KG1 (cell line): ENCODE data around the gene IQCF5.
"Not testable (repeated sequence)": the region's sequence is repeated elsewhere in the genome, so short reads cannot be mapped to it uniquely, and the experiment has no call there.

Experiments
- DNase-seq: peaks from one replicate; lab custom pipeline; 2025; lab: John Stamatoyannopoulos, UW

Gene IQCF5

DNA sequence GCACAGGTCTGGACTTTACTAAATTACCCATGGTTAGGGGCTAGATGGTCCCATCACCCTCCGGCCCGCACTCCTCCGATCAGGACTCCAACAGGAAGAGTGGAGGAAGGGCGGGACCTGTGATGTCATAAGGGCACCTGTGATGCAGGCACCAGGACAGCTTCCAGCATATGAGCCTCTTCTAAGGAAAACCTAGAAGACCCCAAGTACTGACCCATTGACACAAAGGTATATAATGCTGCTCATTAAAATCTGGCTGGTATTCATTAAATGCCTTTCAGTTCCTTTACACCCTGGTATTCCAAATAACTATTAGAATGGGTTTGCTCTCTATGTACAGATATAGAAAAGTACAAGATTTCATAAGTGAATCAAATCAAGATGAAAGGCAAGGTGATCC lies at the start of gene IQCF5:
IQCF5 (minus strand) TSS at position 101 of the 400 bp plus-strand sequence; CDS start at position 31, 70 bp downstream.
- DNase-seq: no peak

DNA sequence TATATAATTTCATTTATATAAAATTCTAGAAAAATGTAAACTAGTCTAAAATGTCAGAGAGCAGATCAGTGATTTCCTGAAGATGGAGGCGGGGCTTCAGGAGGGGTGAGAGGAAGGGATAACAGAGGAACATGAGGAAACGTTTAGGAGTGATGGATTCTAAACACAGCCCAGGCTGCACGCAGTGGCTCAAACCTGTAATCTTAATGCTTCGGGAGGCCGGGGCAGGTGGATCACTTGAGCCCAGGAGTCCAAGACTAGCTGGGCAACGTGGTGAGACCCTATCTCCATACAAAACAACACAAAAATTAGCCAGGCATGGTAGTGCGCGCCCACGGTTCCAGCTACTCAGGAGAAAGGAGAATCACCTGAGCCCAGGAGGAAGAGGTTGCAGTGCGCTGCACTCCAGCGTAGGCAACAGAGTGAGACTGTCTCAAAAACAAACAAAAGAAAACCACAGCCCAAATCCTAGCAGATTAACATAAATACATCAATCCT lies 45.7 kb upstream of the IQCF5 start:
- DNase-seq: no peak

DNA sequence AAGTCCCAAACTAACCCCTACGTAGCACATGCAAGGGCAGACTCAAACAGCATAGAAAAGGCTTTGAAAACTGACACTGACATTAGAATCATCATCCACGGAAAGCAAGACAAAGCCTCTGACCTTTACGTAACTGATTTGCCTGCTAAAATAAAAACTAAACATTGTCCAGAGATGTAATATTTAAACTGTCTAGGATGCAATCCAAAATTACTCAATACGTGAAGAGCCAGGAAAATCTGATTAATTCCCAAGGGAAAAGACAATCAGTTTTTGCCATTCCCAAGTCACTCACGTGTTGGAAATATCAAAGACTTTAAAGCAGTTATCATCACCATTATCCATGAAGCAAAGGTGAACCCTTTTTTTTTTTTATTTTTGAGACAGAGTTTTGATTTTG lies 41.0 kb upstream of the IQCF5 start:
- DNase-seq: no peak

DNA sequence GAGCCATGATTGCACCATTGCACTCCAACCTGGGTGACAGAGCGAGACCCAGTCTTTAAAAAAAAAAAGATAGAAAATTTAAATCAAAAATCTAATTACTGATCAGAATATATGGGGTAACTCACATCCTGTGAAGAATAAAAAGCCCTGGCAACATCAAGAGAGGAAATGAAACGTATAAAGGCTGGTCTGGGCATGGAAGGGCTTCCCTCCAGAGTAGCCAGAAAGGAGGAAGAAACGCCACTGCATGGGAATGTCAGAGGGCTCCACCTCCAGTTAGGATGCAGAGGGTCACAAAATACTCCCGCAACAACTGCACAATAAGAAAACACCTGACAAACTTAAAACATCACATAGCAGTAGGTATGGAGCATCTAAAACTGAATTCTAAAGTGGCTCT lies 32.6 kb upstream of the IQCF5 start:
- DNase-seq: no peak

DNA sequence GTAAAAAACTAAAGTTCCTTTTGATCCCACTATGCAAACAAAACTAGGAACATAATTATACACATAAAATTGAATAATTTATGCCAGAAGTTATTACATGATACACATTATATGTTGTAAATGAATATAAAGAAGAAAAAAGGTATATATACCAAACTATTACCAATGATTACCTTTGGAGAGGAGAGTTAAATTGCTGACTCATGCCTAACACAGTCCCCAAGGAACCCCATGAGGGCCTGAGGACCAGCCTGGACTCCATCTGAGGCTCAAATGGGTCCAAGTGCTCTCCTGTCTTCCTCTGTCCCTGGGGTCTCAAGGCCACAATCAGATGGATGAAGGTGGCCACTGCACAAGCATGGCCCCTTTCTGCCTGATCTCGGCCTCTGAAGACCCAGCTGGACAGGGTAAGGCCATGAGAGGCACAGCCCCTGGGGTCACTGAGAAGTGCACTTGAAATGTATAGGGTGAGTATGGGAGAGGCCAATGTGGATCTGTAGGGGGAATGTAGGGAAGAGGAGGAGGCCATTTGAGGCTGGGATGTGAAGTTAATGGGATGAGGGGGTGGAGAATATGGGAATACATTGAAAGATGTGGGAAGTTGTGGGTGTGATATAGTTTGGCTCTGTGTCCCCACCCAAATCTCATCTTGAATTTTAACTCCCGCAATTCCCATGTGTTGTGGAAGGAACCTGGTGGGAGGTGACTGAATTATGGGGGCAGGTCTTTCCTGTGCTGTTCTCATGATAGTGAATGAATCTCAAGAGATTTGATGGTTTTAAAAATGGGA lies 28.8 kb upstream of the IQCF5 start:
- no peak for DNase-seq

DNA sequence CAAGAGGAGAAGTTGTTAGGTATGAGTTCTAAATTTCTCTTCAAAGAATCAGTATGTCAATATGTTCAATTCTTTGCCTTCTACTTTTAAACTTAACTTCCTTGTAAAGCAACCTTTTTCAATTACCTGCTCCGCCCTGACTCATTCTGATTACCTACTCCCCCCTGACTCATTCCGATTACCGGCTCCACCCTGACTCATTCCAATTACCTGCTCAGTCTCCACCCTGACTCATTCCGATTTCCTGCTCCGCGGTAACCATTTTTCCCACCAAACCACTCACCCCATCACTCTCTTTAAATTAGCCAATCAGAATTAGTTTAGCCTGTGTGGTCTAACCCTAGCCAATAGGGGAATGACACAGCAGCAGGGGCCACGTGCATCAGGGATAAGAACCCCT lies 27.0 kb upstream of the IQCF5 start:
- not testable (repeated sequence) for DNase-seq

DNA sequence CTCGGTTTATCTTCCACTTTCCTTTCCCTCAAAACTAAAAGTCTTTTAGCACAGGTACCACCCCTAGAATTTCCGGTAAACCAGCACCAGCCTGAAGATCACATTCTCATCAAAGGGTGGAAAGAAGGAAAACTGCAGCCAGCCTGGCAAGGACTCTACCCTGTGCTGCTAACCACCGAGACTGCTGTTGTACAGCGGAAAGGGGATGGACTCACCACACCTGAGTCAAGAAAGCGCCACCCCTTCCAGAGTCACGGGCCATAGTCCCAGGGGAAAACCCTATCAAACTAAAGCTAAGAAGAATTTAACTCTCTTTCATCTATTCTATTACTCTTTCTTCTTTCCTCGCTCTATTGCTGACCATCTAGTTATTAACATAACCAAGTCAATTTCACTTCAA lies 24.6 kb upstream of the IQCF5 start:
- DNase-seq: not testable (repeated sequence)

DNA sequence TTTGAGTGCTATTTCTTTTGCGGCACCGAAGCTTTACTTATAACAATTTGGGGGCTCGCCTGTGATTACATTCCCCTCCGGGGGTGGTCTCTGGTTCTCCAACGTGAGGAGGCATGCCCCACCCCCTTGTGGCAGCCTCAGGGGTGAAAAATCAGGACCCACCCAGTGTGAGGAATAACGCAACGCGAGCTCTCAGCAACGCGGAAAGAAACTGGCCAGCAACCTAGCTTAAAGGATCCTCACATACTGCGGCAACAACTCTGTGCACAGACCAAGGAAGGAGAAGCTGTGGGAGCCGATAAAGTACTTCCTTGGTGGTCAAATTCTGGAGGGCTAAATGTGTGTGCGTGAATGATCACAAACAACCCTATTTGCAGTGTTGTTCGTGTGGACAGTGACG lies 22.0 kb upstream of the IQCF5 start:
- DNase-seq: no peak

DNA sequence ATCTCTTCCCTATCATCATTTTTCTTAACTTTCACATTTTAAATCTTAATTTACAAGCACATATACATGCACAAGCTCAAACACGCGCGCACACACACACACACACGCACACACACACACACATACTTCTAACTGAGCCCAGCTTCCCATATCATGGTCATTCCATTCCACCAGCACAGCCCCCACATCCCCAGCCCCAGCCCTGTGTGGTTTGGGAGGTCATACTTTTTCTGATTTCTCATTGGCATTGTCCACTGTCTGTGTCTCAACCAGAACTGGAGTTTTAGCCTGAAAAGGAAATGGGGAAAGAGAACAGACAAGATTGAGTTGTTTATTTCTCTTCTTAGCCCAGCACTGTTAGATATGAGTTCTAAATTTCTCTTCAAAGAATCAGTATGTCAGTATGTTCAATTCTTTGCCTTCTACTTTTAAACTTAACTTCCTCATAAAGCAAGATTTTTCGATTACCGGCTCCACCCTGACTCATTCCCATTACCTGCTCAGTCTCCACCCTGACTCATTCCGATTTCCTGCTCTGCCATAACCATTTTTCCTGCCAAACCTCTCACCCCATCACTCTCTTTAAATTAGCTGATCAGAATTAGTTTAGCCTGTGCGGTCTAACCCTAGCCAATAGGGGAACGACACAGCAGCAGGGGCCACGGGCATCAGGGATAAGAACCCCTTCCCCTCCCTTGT lies 21.4 kb upstream of the IQCF5 start:
- DNase-seq: no peak

DNA sequence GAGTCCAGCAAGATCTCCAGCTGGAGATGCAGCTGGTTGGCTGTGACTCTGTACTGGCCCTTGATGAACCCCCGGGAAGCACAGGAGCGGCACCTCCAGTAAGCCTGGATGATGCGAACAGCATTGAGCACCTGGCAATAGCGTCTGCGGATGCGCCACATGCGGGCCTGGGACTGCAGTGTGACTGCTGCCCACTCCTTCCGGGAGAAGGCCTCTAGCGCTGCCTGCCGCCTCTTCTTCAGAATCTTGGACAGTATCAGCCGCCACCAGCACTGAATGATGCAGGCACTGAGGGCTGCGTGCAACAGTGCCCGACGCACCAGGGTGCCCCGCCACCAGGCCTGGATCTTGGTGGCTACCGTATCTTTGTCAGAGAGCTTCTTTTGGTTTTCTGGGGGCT lies 19.5 kb upstream of the IQCF5 start:
- DNase-seq: no peak

DNA sequence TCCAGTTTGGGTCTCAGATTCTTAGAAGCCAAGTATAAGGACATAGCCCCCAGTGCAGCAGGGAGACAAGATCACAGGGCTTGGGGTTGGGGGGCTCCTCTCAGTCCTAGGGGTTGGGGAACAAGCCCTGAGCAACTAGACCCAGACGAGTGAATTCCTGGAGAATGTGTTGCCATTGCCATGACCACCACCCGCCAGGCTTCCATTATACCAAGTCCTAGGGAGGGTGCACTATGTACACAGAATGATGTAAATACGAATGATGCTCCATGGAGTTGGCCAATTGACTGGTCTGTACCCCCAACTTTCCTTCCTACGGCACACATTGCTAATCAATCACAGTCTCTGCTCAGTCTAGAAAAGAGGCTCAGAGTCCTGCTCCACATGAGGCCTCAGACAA lies 19.0 kb upstream of the IQCF5 start:
- no peak for DNase-seq

DNA sequence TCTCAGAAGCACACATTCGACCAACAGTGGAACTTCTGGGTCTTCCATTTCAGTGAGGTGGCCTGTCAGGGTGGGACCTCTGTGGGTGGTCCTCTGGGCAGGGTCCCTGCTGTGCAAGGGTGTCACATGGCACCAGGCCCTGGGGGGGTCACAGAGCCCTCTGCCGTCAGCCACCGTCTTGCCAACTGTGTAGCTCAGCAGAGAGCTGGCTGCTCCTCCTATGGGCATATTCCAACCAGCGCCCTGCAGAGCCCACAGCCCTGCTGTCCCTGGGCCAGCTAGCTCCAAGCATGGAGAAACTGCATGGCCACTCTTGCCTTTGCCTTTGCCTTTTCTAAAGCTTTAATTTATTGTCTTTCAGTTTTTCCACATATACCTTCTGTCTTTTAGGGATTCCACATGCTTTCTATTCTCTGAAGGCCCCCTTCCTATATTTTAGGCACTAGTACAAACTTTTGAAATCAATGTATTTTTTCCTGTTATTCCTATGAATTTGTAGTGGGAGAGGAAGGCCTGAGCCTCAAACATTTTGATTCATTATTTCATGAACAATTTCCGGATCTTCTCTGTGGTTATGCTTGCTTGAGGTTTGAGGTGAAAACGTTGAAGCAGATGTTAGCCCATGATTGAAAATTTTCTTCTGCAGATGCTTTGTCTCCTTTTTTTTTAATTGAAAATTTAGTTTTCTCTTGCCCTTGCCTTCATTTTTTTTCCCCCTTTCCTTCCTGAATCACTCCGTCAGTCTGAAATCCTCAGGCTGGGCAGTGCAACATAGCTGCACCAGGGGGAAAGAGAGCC lies 16.0 kb upstream of the IQCF5 start:
- DNase-seq: no peak

DNA sequence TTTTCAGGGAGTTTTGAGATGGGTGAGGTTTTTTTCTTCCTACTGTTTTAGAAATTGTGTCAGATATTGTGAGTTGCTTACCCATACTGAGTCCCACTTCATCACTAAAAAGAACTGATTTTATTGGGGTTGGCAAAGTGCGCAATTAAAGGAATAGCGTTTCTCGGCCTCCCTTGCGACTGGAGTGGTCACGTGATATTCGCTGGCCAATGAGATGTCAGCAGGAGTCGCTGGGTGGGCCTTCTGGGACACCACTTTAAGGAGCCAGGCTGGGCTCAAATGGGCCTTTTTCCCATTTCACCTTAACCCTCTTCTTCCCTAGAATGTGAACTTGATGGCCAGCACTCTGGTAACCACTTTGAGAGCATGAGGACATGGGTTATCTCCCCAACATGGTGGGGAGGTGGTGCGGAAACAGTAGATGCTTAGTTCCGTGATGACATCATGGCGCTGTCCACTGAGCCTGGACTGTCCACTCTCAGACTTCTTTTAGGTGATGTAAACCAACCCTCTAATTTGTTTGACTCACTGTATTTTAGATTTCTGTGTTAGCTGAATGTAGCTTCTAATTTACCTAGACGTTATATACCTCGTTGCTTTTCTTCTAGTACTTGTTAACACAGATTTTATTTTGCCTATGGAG lies 13.2 kb upstream of the IQCF5 start:
- no peak for DNase-seq

DNA sequence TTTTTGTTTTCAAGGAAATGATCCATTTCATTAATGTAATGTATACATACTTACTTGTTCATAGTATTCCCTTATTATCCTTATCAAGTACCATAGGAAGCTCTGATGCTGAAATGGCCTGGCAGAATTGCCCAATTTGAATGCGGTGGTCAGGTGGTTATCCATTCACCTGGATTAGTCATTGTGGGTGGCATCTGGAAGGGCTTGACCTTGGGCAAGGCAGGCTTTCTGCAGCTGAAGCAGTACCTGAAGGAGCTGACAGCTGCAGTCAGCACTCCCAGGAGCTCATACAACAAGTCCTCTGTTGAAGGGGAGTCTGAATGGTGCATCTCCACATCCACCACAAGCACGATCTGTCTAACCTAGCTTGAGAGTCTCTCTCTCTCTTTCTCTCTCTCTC lies 12.2 kb upstream of the IQCF5 start:
- DNase-seq: no peak

DNA sequence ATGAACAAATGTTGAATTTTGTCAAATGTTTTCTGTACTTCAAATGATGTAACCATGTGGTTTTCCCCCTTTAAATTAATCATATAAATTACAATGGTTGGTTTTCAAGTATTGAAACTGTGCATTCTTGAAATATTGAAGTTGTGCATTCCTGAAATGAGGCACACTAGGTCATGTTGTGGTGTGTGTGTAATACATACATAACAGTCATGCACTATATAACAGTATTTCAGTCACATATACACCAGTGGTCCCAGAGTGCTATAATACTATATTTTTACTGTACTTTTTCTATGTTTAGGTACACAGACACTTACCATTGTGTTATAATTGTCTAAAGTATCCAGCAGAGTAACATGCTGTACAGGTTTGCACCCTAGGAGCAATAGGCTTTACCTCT lies 11.0 kb upstream of the IQCF5 start:
- no peak for DNase-seq

DNA sequence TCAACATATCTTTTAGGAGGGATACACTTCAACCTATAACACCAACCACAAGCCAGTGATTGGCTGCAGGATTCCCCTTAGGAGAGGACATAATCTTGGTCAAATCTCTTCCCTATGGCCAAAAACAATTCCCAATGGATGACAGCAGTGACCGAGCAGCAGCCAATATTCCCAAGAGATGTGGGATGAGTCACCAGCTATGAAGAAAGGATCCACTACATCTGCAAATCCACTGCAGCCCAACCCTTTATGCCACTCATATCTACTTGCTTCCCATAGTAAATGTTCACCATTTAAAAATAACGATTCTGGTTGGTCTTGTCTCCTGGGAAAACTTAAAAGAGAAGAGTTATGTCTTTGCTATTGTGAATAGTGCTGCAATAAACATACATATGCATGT lies 4.5 kb upstream of the IQCF5 start:
- no peak for DNase-seq

DNA sequence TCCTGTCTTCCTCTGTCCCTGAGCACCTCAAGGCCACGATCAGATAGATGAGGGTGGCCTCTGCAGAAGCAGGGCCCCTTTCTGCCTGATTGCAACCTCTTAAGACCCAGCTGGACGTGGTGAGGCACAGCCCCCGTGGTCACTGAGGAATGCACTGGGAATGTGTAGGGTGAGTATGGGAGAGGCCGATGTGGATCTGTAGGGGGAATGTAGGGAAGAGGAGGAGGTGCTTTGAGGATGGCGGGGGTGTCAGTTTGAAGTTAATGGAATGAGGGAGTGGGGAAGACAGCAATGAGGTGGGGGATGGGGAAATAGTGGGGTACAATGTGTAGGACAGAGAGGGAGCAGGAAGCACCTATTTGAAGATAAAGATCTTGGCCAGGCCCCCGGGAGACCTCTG lies 785 bp upstream of the IQCF5 start:
- DNase-seq: no peak

DNA sequence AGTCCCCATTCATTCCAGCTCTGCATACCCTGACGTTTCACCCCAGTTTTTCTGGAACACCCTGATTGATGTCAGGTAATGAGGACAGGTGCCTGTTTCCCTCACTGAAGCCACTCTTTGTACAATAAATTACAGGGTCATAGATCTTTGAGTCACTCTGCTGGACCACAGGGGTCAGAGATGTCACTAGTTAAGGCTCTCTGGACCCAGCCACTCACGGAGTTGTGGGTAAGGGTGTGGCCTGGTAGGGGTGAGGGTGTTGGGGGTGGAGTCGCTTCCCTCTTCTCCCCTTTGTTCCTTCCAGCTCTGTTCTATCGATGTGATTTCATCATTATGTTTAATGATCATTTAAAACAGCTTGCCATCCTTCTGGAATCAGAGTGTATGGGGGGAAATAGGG lies 512 bp downstream of the IQCF5 start:
- no peak for DNase-seq

DNA sequence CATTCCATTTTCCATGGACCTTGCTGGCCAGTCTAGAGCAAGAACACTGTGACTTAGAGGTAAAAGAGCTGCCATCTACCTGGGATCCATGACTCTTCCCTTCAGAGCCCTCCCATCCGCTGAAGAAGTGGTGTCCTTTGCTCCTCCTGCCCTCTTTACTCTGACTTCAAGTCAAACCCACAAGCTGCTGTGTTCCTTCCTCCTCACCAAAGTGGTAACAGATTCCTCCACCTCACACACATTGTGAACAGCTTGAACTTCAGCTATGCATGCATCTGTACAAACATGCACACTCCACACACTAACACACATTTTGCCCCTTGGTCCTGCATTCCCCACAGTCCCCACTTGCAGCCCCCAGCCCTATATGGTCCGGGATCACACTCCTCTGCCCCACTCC lies 990 bp downstream of the IQCF5 start:
- DNase-seq: no peak

DNA sequence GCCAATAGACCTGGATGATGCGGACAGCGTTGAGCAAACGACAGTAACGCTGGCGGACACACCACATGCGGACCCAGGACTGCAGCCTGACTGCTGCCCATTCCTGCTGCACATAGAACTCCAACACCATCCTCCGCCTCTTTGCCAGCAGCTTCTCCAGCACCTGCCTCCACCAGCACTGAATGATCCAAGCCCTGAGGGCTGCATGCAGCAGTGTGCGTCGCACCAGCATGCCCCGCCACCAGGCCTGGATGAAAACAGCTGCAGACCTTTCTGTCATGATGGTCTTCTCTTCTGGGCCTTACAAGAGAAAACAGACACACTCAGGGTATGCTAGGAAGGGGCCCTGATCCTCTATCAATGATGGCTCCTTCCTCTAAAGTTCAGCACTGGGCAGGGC lies 1.5 kb downstream of the IQCF5 start:
- DNase-seq: no peak

DNA sequence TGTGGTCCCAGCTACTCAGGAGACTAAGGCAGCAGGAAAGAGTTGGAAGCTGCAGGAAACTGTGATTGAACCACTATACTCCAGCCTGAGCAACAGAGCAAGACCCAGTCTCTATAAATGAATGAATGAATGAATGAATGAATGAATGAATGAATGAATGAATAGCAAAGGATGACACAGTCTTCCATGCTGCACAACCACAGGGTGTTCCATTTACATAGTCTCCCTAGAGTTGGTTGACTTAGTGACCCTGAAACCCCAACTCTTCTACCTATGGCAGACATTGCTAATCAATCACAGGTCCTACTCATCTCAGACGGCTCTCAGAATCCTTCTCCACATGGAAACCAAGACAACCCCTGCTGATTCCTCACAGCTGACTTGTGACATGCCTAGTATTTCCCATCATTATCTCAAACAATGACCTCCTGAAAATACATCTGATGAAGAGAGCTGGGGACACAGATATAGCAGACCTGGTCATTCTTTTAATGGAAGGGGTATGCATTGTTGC lies 2.1 kb downstream of the IQCF5 start:
- no peak for DNase-seq

DNA sequence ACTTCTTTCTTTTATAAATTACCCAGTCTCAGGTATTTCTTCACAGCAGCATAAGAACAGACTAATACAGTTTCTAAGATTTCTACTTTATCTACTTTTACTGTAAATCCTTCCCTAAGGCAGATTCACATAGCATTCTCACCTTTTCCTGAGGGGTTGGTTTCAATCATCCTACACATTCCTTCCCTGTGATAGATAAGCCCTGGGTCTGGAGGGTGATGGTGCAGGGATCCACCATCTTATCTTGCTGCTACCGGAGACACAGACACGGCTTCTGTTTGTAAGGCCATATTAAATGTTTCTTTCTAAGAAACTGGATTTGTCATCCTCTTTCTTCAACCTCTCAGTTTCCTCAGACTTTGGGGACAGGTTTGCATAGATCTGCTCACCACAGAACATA lies 6.1 kb downstream of the IQCF5 start:
- DNase-seq: no peak
